ENCODE data around the gene ACY1. TPM values are rescaled to one million over a fixed set of nuclear protein-coding genes. Genes with fewer than 3 reads are reported as not detected.

Gene ACY1
- total and polyA plus RNA-seq, 2 of the 13 experiments (the other 11 are each of a cell fraction or from before 2014, with no cell fraction given), result 113 to 162 TPM

GRCh38 chr3:52004163-52004787 lies 20.9 kb downstream of the ACY1 start:
- in situ Hi-C loops (cut with HindIII; ENCODE audit: extremely low pct_ligation_motif_present, low pct_unique_long_range_greater_than_20kb), result loop anchor here (5.0 kb wide), 2 partner anchors 38 to 138 kb away; no protein-coding TSS in a partner anchor
- H3K36me3 ChIP-seq (replicated peaks in 1 of 2; ENCODE audit: control insufficient read depth in 1 of 2, insufficient read depth in 2 of 2, low read length in 2 of 2), result no peaks in the 10 kb centered on the region
- CTCF ChIA-PET (ENCODE audit: low intra/inter-chr PET ratio, low total read pairs), result interaction anchor here (1.9 to 9.0 kb wide), 4 partner anchors 49 to 139 kb away, joined by 8 to 110 read pairs (median 38); partner anchors contain the start of gene DUSP7
- peaks cover 0 to 45% of the 10 kb centered on the region in 2 experiments; a peak in 3 of 5 replicates for H3K27me3 ChIP-seq (ENCODE audit: control insufficient read depth in 1 of 2, insufficient read depth in 2 of 2, low read length in 2 of 2)
- H2AFZ ChIP-seq (ENCODE audit: low read length), result no peak overlapping the region
- no peak overlapping the region for H3K27ac ChIP-seq (ENCODE audit: extremely low read length, insufficient read depth, low read length)
- DNase-seq (ENCODE audit: low spot score), result peak; percentile 50
- no peak overlapping the region for H3K9ac ChIP-seq (ENCODE audit: insufficient read depth, low read depth, low read length)
- POLR2A ChIA-PET, result interaction anchor here (0.7 to 2.2 kb wide), 8 partner anchors 8 to 166 kb away, joined by 3 to 9 read pairs (median 4); partner anchors contain the start of genes DUSP7, POC1A, RPL29 and RRP9
- WGBS (ENCODE audit: low lambda C conversion rate), result 25% methylated on average over 13 of the region's 16 CpGs
- peak; percentile 78 for ATAC-seq
- FAIRE-seq, result peak; percentile 71
- intact Hi-C loops (cut with micrococcal nuclease; ENCODE audit: unreplicated experiment), result loop anchor here (2.0 kb wide), 2 partner anchors 33 to 49 kb away; no protein-coding TSS in a partner anchor
- no peaks in the 10 kb centered on the region for H4K20me1 ChIP-seq (ENCODE audit: insufficient read depth, low read length)
- H3K4me1 ChIP-seq (ENCODE audit: insufficient read depth, low read length), result peaks cover 36% of the 10 kb centered on the region
- no peak overlapping the region for H3K4me2 ChIP-seq (ENCODE audit: low read depth, low read length)
- no TSS peak for BruUV-seq (replicated peaks)
- no peak overlapping the region for H3K4me3 ChIP-seq (replicated peaks in 1 of 3; ENCODE audit: insufficient read depth in 1 of 3, low read depth in 2 of 3, low read length in 3 of 3)
- H3K9me3 ChIP-seq (ENCODE audit: low read length), result no peaks in the 10 kb centered on the region
- no peaks in the 10 kb centered on the region for H3K79me2 ChIP-seq (ENCODE audit: insufficient read depth, low read length)
- TF ChIP-seq CCDC6 (CRISPR knock-in tag; IDR thresholded peaks at IDR 0.05) (no peak), HNRNPUL1 (IDR thresholded peaks at IDR 0.05; ENCODE audit: low read depth, low read length) (no peak), SP1 (IDR thresholded peaks at IDR 0.05) (no peak), SP1 (CRISPR knock-in tag; IDR thresholded peaks at IDR 0.05) (no peak), STAG1 (CRISPR knock-in tag; IDR thresholded peaks at IDR 0.05) (peak; percentile 91), IRX3 (CRISPR knock-in tag; IDR thresholded peaks at IDR 0.05; ENCODE audit: borderline replicate concordance, low read depth) (no peak), ZFP90 (CRISPR knock-in tag; IDR thresholded peaks at IDR 0.05; ENCODE audit: borderline replicate concordance) (no peak), ZNF331 (CRISPR knock-in tag; IDR thresholded peaks at IDR 0.05) (no peak), TFAP4 (IDR thresholded peaks at IDR 0.05; ENCODE audit: borderline replicate concordance, low read depth) (peak; percentile 61; the same call in 1 of the 2 replicates), ZNF780A (CRISPR knock-in tag; IDR thresholded peaks at IDR 0.05) (no peak), ZNF687 (CRISPR knock-in tag; IDR thresholded peaks at IDR 0.05) (peak; percentile 37), ZNF558 (CRISPR knock-in tag; IDR thresholded peaks at IDR 0.05; ENCODE audit: borderline replicate concordance) (no peak), JUN (CRISPR knock-in tag; IDR thresholded peaks at IDR 0.05) (no peak), DMAP1 (CRISPR knock-in tag; IDR thresholded peaks at IDR 0.05) (no peak)
- TF ChIP-seq, protein P1, sequence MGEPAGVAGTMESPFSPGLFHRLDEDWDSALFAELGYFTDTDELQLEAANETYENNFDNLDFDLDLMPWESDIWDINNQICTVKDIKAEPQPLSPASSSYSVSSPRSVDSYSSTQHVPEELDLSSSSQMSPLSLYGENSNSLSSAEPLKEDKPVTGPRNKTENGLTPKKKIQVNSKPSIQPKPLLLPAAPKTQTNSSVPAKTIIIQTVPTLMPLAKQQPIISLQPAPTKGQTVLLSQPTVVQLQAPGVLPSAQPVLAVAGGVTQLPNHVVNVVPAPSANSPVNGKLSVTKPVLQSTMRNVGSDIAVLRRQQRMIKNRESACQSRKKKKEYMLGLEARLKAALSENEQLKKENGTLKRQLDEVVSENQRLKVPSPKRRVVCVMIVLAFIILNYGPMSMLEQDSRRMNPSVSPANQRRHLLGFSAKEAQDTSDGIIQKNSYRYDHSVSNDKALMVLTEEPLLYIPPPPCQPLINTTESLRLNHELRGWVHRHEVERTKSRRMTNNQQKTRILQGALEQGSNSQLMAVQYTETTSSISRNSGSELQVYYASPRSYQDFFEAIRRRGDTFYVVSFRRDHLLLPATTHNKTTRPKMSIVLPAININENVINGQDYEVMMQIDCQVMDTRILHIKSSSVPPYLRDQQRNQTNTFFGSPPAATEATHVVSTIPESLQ (CRISPR knock-in tag; conservative IDR thresholded peaks at IDR 0.05), result no peak
- TF ChIP-seq, protein P2, sequence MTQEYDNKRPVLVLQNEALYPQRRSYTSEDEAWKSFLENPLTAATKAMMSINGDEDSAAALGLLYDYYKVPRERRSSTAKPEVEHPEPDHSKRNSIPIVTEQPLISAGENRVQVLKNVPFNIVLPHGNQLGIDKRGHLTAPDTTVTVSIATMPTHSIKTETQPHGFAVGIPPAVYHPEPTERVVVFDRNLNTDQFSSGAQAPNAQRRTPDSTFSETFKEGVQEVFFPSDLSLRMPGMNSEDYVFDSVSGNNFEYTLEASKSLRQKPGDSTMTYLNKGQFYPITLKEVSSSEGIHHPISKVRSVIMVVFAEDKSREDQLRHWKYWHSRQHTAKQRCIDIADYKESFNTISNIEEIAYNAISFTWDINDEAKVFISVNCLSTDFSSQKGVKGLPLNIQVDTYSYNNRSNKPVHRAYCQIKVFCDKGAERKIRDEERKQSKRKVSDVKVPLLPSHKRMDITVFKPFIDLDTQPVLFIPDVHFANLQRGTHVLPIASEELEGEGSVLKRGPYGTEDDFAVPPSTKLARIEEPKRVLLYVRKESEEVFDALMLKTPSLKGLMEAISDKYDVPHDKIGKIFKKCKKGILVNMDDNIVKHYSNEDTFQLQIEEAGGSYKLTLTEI (CRISPR knock-in tag; conservative IDR thresholded peaks at IDR 0.05), result no peak

Measured in HepG2 (cell line).